ENCODE data around the gene PTPRT.

DNA sequence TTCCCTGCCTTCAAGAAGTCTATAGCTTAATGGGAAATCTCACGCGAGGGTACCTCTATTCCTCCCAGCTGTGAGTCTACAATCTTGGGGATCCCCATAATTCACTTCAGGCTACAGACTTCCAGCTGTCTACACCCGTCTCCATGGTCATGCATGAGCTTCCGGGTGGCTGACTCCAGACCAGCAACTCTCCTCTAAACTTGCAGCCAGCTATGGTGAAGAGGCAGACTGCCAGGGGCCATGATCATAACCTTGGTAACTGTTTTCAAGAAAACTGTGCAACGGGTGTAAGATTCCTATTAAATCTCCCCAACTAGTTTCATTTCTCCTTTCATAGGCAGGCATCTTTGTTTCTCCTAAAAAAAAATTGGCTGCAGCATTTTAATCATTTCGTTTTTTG is 1037.1 kb downstream of the PTPRT start:
- TF ChIP-seq ZNF10 (tag by site-specific recombination; IDR thresholded peaks at IDR 0.05) (no peak), SALL2 (tag by site-specific recombination; IDR thresholded peaks at IDR 0.05; ENCODE audit: borderline replicate concordance) (no peak), REPIN1 (tag by site-specific recombination; IDR thresholded peaks at IDR 0.05; ENCODE audit: low read depth) (no peak), ZNF501 (tag by site-specific recombination; IDR thresholded peaks at IDR 0.05) (no peak), ZBTB20 (tag by site-specific recombination; IDR thresholded peaks at IDR 0.05) (no peak), ZNF121 (tag by site-specific recombination; IDR thresholded peaks at IDR 0.05) (no peak), YY1 (tag by site-specific recombination; IDR thresholded peaks at IDR 0.05) (no peak), ZNF747 (tag by site-specific recombination; IDR thresholded peaks at IDR 0.05) (no peak)
- TF ChIP-seq, protein P1, sequence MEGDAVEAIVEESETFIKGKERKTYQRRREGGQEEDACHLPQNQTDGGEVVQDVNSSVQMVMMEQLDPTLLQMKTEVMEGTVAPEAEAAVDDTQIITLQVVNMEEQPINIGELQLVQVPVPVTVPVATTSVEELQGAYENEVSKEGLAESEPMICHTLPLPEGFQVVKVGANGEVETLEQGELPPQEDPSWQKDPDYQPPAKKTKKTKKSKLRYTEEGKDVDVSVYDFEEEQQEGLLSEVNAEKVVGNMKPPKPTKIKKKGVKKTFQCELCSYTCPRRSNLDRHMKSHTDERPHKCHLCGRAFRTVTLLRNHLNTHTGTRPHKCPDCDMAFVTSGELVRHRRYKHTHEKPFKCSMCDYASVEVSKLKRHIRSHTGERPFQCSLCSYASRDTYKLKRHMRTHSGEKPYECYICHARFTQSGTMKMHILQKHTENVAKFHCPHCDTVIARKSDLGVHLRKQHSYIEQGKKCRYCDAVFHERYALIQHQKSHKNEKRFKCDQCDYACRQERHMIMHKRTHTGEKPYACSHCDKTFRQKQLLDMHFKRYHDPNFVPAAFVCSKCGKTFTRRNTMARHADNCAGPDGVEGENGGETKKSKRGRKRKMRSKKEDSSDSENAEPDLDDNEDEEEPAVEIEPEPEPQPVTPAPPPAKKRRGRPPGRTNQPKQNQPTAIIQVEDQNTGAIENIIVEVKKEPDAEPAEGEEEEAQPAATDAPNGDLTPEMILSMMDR (tag by site-specific recombination; IDR thresholded peaks at IDR 0.05) = no peak
- TF ChIP-seq, protein P2, sequence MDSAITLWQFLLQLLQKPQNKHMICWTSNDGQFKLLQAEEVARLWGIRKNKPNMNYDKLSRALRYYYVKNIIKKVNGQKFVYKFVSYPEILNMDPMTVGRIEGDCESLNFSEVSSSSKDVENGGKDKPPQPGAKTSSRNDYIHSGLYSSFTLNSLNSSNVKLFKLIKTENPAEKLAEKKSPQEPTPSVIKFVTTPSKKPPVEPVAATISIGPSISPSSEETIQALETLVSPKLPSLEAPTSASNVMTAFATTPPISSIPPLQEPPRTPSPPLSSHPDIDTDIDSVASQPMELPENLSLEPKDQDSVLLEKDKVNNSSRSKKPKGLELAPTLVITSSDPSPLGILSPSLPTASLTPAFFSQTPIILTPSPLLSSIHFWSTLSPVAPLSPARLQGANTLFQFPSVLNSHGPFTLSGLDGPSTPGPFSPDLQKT (IDR thresholded peaks at IDR 0.05; ENCODE audit: borderline replicate concordance, low read depth, low read length) = no peak
- TF ChIP-seq, protein P3, sequence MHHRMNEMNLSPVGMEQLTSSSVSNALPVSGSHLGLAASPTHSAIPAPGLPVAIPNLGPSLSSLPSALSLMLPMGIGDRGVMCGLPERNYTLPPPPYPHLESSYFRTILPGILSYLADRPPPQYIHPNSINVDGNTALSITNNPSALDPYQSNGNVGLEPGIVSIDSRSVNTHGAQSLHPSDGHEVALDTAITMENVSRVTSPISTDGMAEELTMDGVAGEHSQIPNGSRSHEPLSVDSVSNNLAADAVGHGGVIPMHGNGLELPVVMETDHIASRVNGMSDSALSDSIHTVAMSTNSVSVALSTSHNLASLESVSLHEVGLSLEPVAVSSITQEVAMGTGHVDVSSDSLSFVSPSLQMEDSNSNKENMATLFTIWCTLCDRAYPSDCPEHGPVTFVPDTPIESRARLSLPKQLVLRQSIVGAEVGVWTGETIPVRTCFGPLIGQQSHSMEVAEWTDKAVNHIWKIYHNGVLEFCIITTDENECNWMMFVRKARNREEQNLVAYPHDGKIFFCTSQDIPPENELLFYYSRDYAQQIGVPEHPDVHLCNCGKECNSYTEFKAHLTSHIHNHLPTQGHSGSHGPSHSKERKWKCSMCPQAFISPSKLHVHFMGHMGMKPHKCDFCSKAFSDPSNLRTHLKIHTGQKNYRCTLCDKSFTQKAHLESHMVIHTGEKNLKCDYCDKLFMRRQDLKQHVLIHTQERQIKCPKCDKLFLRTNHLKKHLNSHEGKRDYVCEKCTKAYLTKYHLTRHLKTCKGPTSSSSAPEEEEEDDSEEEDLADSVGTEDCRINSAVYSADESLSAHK (tag by site-specific recombination; IDR thresholded peaks at IDR 0.05) = no peak
- TF ChIP-seq, protein P4, sequence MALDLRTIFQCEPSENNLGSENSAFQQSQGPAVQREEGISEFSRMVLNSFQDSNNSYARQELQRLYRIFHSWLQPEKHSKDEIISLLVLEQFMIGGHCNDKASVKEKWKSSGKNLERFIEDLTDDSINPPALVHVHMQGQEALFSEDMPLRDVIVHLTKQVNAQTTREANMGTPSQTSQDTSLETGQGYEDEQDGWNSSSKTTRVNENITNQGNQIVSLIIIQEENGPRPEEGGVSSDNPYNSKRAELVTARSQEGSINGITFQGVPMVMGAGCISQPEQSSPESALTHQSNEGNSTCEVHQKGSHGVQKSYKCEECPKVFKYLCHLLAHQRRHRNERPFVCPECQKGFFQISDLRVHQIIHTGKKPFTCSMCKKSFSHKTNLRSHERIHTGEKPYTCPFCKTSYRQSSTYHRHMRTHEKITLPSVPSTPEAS (tag by site-specific recombination; IDR thresholded peaks at IDR 0.05) = no peak
- TF ChIP-seq, protein P5, sequence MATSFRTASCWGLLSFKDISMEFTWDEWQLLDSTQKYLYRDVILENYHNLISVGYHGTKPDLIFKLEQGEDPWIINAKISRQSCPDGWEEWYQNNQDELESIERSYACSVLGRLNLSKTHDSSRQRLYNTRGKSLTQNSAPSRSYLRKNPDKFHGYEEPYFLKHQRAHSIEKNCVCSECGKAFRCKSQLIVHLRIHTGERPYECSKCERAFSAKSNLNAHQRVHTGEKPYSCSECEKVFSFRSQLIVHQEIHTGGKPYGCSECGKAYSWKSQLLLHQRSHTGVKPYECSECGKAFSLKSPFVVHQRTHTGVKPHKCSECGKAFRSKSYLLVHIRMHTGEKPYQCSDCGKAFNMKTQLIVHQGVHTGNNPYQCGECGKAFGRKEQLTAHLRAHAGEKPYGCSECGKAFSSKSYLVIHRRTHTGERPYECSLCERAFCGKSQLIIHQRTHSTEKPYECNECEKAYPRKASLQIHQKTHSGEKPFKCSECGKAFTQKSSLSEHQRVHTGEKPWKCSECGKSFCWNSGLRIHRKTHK (tag by site-specific recombination; IDR thresholded peaks at IDR 0.05) = no peak
